ENCODE data around the gene FAU.

Gene FAU

GRCh38 chr11:65121865-65122696 is at the start of gene FAU, which contains the start of gene MRPL49:
TSS of gene FAU (minus strand) at chr11:65122134. CDS start at chr11:65121813, 321 bp downstream.
TSS of gene MRPL49 (plus strand) at chr11:65122321. CDS start at chr11:65122347, 26 bp downstream.
- Histone ChIP-seq H3K27ac (ENCODE audit: low read length) (no peak within 1 kb of the TSS), H3K27me3 (ENCODE audit: control insufficient read depth, insufficient read depth, low read length) (no peaks in the 10 kb centered on the region), H3K36me3 (ENCODE audit: control insufficient read depth, insufficient read depth, low read length) (peaks cover 31% of the 10 kb centered on the region; the same call in 1 of the 2 replicates), H3K4me1 (ENCODE audit: control insufficient read depth, insufficient read depth, low read length) (no peaks in the 10 kb centered on the region), H3K4me3 (ENCODE audit: low read length) (peak within 1 kb of the TSS; percentile 87), H3K9me3 (ENCODE audit: control insufficient read depth, insufficient read depth, low read length) (no peaks in the 10 kb centered on the region)
- WGBS (ENCODE audit: insufficient coverage, insufficient read length), result no CpG with 5 or more reads among the region's 64 CpGs
- peak; percentile 98 for DNase-seq (ENCODE audit: low read depth, low spot score)

GRCh38 chr11:65170058-65170534 is 48.2 kb upstream of the FAU start, which contains the start of gene SPDYC:
TSS of gene SPDYC (plus strand) at chr11:65170233. CDS start at chr11:65171358, 1,125 bp downstream.
- Histone ChIP-seq H3K36me3 (ENCODE audit: control insufficient read depth, insufficient read depth, low read length) (no peaks in the 10 kb centered on the region), H3K4me3 (ENCODE audit: low read length) (no peak within 1 kb of the TSS), H3K27ac (ENCODE audit: low read length) (no peak within 1 kb of the TSS), H3K4me1 (ENCODE audit: control insufficient read depth, insufficient read depth, low read length) (no peaks in the 10 kb centered on the region), H3K9me3 (ENCODE audit: control insufficient read depth, insufficient read depth, low read length) (no peaks in the 10 kb centered on the region), H3K27me3 (ENCODE audit: control insufficient read depth, insufficient read depth, low read length) (no peaks in the 10 kb centered on the region)
- no CpG with 5 or more reads among the region's 21 CpGs for WGBS (ENCODE audit: insufficient coverage, insufficient read length)
- DNase-seq (ENCODE audit: low read depth, low spot score), result no peak

- DNase-seq (ENCODE audit: low read depth, low spot score), result no peak
- Histone ChIP-seq H3K4me1 (ENCODE audit: control insufficient read depth, insufficient read depth, low read length) (no peaks in the 10 kb centered on the region), H3K36me3 (ENCODE audit: control insufficient read depth, insufficient read depth, low read length) (no peaks in the 10 kb centered on the region), H3K27me3 (ENCODE audit: control insufficient read depth, insufficient read depth, low read length) (no peaks in the 10 kb centered on the region), H3K27ac (ENCODE audit: low read length) (no peak overlapping the region), H3K4me3 (ENCODE audit: low read length) (no peak overlapping the region), H3K9me3 (ENCODE audit: control insufficient read depth, insufficient read depth, low read length) (no peaks in the 10 kb centered on the region)
- no CpG with 5 or more reads among the region's 11 CpGs for WGBS (ENCODE audit: insufficient coverage, insufficient read length)
Measured at GRCh38 chr11:65169164-65169641, 47.3 kb upstream of the FAU start.

- no peak for DNase-seq (ENCODE audit: low read depth, low spot score)
- no peak overlapping the region for H3K27ac ChIP-seq (ENCODE audit: low read length)
- H3K4me1 ChIP-seq (ENCODE audit: control insufficient read depth, insufficient read depth, low read length), result no peaks in the 10 kb centered on the region
- H3K4me3 ChIP-seq (ENCODE audit: low read length), result no peak overlapping the region
- WGBS (ENCODE audit: insufficient coverage, insufficient read length), result no CpG with 5 or more reads among the region's 3 CpGs
- H3K9me3 ChIP-seq (ENCODE audit: control insufficient read depth, insufficient read depth, low read length), result no peaks in the 10 kb centered on the region
- H3K27me3 ChIP-seq (ENCODE audit: control insufficient read depth, insufficient read depth, low read length), result no peaks in the 10 kb centered on the region
- no peaks in the 10 kb centered on the region for H3K36me3 ChIP-seq (ENCODE audit: control insufficient read depth, insufficient read depth, low read length)
Measured at GRCh38 chr11:65167656-65168055, 45.7 kb upstream of the FAU start.

GRCh38 chr11:65166893-65167292 is 45.0 kb upstream of the FAU start:
- H3K9me3 ChIP-seq (ENCODE audit: control insufficient read depth, insufficient read depth, low read length), result no peaks in the 10 kb centered on the region
- no peak for DNase-seq (ENCODE audit: low read depth, low spot score)
- no peak overlapping the region for H3K27ac ChIP-seq (ENCODE audit: low read length)
- no CpG with 5 or more reads among the region's 3 CpGs for WGBS (ENCODE audit: insufficient coverage, insufficient read length)
- no peaks in the 10 kb centered on the region for H3K36me3 ChIP-seq (ENCODE audit: control insufficient read depth, insufficient read depth, low read length)
- H3K27me3 ChIP-seq (ENCODE audit: control insufficient read depth, insufficient read depth, low read length), result no peaks in the 10 kb centered on the region
- no peaks in the 10 kb centered on the region for H3K4me1 ChIP-seq (ENCODE audit: control insufficient read depth, insufficient read depth, low read length)
- no peak overlapping the region for H3K4me3 ChIP-seq (ENCODE audit: low read length)

GRCh38 chr11:65165410-65166317 is 43.7 kb upstream of the FAU start:
- Histone ChIP-seq H3K36me3 (ENCODE audit: control insufficient read depth, insufficient read depth, low read length) (no peaks in the 10 kb centered on the region), H3K27ac (ENCODE audit: low read length) (no peak overlapping the region), H3K9me3 (ENCODE audit: control insufficient read depth, insufficient read depth, low read length) (no peaks in the 10 kb centered on the region), H3K27me3 (ENCODE audit: control insufficient read depth, insufficient read depth, low read length) (no peaks in the 10 kb centered on the region), H3K4me1 (ENCODE audit: control insufficient read depth, insufficient read depth, low read length) (no peaks in the 10 kb centered on the region), H3K4me3 (ENCODE audit: low read length) (no peak overlapping the region)
- WGBS (ENCODE audit: insufficient coverage, insufficient read length), result no CpG with 5 or more reads among the region's 31 CpGs
- DNase-seq (ENCODE audit: low read depth, low spot score), result no peak

- H3K4me3 ChIP-seq (ENCODE audit: low read length), result no peak overlapping the region
- WGBS (ENCODE audit: insufficient coverage, insufficient read length), result no CpG with 5 or more reads among the region's 2 CpGs
- DNase-seq (ENCODE audit: low read depth, low spot score), result no peak
- H3K27ac ChIP-seq (ENCODE audit: low read length), result no peak overlapping the region
- H3K4me1 ChIP-seq (ENCODE audit: control insufficient read depth, insufficient read depth, low read length), result no peaks in the 10 kb centered on the region
- H3K9me3 ChIP-seq (ENCODE audit: control insufficient read depth, insufficient read depth, low read length), result no peaks in the 10 kb centered on the region
- no peaks in the 10 kb centered on the region for H3K27me3 ChIP-seq (ENCODE audit: control insufficient read depth, insufficient read depth, low read length)
- no peaks in the 10 kb centered on the region for H3K36me3 ChIP-seq (ENCODE audit: control insufficient read depth, insufficient read depth, low read length)
Measured at GRCh38 chr11:65163684-65164083, 41.8 kb upstream of the FAU start.

- Histone ChIP-seq H3K36me3 (ENCODE audit: control insufficient read depth, insufficient read depth, low read length) (no peaks in the 10 kb centered on the region), H3K27ac (ENCODE audit: low read length) (no peak overlapping the region), H3K9me3 (ENCODE audit: control insufficient read depth, insufficient read depth, low read length) (no peaks in the 10 kb centered on the region), H3K4me3 (ENCODE audit: low read length) (no peak overlapping the region), H3K27me3 (ENCODE audit: control insufficient read depth, insufficient read depth, low read length) (no peaks in the 10 kb centered on the region), H3K4me1 (ENCODE audit: control insufficient read depth, insufficient read depth, low read length) (no peaks in the 10 kb centered on the region)
- no peak for DNase-seq (ENCODE audit: low read depth, low spot score)
- no CpG with 5 or more reads among the region's 3 CpGs for WGBS (ENCODE audit: insufficient coverage, insufficient read length)
Measured at GRCh38 chr11:65160643-65161042, 38.7 kb upstream of the FAU start.

GRCh38 chr11:65159012-65159411 is 37.1 kb upstream of the FAU start:
- WGBS (ENCODE audit: insufficient coverage, insufficient read length), result no CpG with 5 or more reads among the region's 5 CpGs
- H3K9me3 ChIP-seq (ENCODE audit: control insufficient read depth, insufficient read depth, low read length), result no peaks in the 10 kb centered on the region
- no peak overlapping the region for H3K27ac ChIP-seq (ENCODE audit: low read length)
- DNase-seq (ENCODE audit: low read depth, low spot score), result no peak
- no peaks in the 10 kb centered on the region for H3K36me3 ChIP-seq (ENCODE audit: control insufficient read depth, insufficient read depth, low read length)
- no peak overlapping the region for H3K4me3 ChIP-seq (ENCODE audit: low read length)
- no peaks in the 10 kb centered on the region for H3K27me3 ChIP-seq (ENCODE audit: control insufficient read depth, insufficient read depth, low read length)
- no peaks in the 10 kb centered on the region for H3K4me1 ChIP-seq (ENCODE audit: control insufficient read depth, insufficient read depth, low read length)

- Histone ChIP-seq H3K36me3 (ENCODE audit: control insufficient read depth, insufficient read depth, low read length) (no peaks in the 10 kb centered on the region), H3K27me3 (ENCODE audit: control insufficient read depth, insufficient read depth, low read length) (no peaks in the 10 kb centered on the region), H3K4me3 (ENCODE audit: low read length) (no peak overlapping the region), H3K4me1 (ENCODE audit: control insufficient read depth, insufficient read depth, low read length) (no peaks in the 10 kb centered on the region), H3K9me3 (ENCODE audit: control insufficient read depth, insufficient read depth, low read length) (no peaks in the 10 kb centered on the region), H3K27ac (ENCODE audit: low read length) (no peak overlapping the region)
- no CpG with 5 or more reads among the region's 3 CpGs for WGBS (ENCODE audit: insufficient coverage, insufficient read length)
- no peak for DNase-seq (ENCODE audit: low read depth, low spot score)
Measured at GRCh38 chr11:65157336-65157735, 35.4 kb upstream of the FAU start.

All from iPS DF 6.9 (cell line).